Osteocyte (in vitro differentiated cells): ENCODE measurements around the gene SRSF2. TPM values are rescaled to one million over a fixed set of nuclear protein-coding genes. Genes with fewer than 3 reads are reported as not detected.
"Not testable (repeated sequence)": the region's sequence is repeated elsewhere in the genome, so short reads cannot be mapped to it uniquely, and the experiment has no call there.

Experiments used
- DNase-seq: peaks from one replicate; pipeline ENCODE4 v3.0.0; 2021; ENCODE audit warnings: mixed read lengths; ENCODE audit not compliant: unreplicated experiment; ENCODE audit errors: extremely low spot score
- H3K27ac Mint-ChIP-seq: one replicate; pipeline ENCODE4 v1.8.0; 2021; ENCODE audit warnings: mild to moderate bottlenecking, mixed read lengths; ENCODE audit not compliant: unreplicated experiment
- H3K27me3 Mint-ChIP-seq: one replicate; pipeline ENCODE4 v1.8.0; 2021; ENCODE audit warnings: mixed read lengths; ENCODE audit not compliant: unreplicated experiment
- H3K36me3 Mint-ChIP-seq: one replicate; pipeline ENCODE4 v1.8.0; 2021; ENCODE audit warnings: mixed read lengths; ENCODE audit not compliant: unreplicated experiment
- H3K4me1 Mint-ChIP-seq: one replicate; pipeline ENCODE4 v1.8.0; 2021; ENCODE audit warnings: mixed read lengths; ENCODE audit not compliant: unreplicated experiment
- H3K4me3 Mint-ChIP-seq: one replicate; pipeline ENCODE4 v1.8.0; 2021; ENCODE audit warnings: mild to moderate bottlenecking, moderate library complexity, mixed read lengths; ENCODE audit not compliant: unreplicated experiment
- H3K9me3 Mint-ChIP-seq: one replicate; pipeline ENCODE4 v1.8.0; 2021; ENCODE audit warnings: mixed read lengths; ENCODE audit not compliant: unreplicated experiment
- CTCF ChIP-seq: fragments of 200-600 bp; sonication (generic); IDR thresholded peaks from 2 replicates; pipeline ENCODE4 v1.5.0; 2021; ENCODE audit warnings: antibody characterized with exemption, mild to moderate bottlenecking, moderate library complexity
- total RNA-seq: library from RNA; stranded (reverse); gene quantifications from 2 replicates; pipeline ENCODE4 v1.2.1, GENCODE V29; 2021

SRSF2 gene
- total RNA-seq, 1 donor from 2014 or later = 137 TPM

- DNase-seq = no peak
- no peak overlapping the region for H3K4me3 Mint-ChIP-seq
- H3K9me3 Mint-ChIP-seq = no peaks in the 10 kb centered on the region
- H3K36me3 Mint-ChIP-seq = peaks cover 28% of the 10 kb centered on the region
- H3K4me1 Mint-ChIP-seq = peaks cover 36% of the 10 kb centered on the region
- no peaks in the 10 kb centered on the region for H3K27me3 Mint-ChIP-seq
- no peak overlapping the region for H3K27ac Mint-ChIP-seq
- TF ChIP-seq CTCF = no peak
These were observed 22.8 kb downstream of the SRSF2 start for GRCh38 chr17:76714336-76714735.

GRCh38 chr17:76713765-76714164 is 23.4 kb downstream of the SRSF2 start:
- H3K27ac Mint-ChIP-seq = no peak overlapping the region
- no peaks in the 10 kb centered on the region for H3K27me3 Mint-ChIP-seq
- H3K4me3 Mint-ChIP-seq = no peak overlapping the region
- DNase-seq = no peak
- H3K9me3 Mint-ChIP-seq = no peaks in the 10 kb centered on the region
- H3K4me1 Mint-ChIP-seq = peaks cover 41% of the 10 kb centered on the region
- TF ChIP-seq CTCF = no peak
- H3K36me3 Mint-ChIP-seq = peaks cover 25% of the 10 kb centered on the region

- Mint-ChIP-seq H3K4me1 (peaks cover 54% of the 10 kb centered on the region), H3K36me3 (peaks cover 17% of the 10 kb centered on the region)
- not testable (repeated sequence) for H3K4me3 Mint-ChIP-seq, H3K9me3 Mint-ChIP-seq, H3K27ac Mint-ChIP-seq, H3K27me3 Mint-ChIP-seq, DNase-seq
These were observed 24.8 kb downstream of the SRSF2 start for GRCh38 chr17:76712321-76712720.

GRCh38 chr17:76710863-76711611 is 26.1 kb downstream of the SRSF2 start, which contains the start of gene MXRA7:
Gene MXRA7 (minus strand): TSS chr17:76710965. CDS start chr17:76710946, 19 bp downstream.
- peak; percentile 90 for DNase-seq
- peak within 1 kb of the TSS; percentile 93 for H3K27ac Mint-ChIP-seq

DNA sequence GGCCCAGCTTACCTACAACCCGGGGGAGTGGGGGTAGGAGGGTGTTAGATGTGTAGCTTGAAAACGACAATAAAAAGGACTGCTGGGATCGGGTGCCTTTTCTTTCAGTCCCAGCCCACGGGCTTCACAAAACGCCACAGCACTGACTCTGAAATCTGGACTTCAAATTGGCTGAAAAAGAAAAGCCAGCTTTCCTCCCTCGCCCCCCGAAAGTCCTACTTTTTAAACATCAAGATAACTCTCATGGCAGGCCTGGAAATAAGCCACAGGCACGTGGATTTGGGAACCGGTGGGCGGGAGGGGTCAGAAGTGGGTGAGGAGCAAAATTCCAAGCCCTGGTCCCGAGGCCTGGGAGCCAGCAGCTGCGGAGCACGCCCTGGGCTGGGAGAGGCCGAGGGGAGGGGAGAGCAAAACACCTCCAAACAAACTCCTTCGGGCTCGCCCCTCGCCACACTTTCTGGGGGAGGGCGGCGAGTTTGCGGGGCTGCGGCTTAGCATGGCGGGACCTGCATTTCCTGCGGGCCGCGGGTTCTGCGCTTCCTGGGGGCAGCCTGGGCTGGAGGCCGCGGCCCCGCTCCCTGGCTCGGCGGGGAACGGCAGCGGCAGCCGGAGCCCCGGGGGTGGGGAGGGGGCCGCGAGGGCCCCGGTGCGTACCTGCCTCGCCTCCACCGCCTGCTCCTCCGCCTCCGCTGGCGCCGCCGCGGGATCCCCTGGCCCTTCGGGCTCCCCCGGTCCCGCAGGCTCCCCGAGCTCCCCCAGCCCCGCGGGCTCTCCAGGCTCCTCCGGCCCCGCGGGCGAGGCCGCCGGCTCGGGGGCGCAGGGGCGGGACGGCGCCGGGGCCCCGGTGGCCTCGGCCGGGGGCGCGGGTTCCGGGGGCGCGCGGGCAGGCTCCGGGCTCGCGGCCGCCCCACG is 26.9 kb downstream of the SRSF2 start:
- not testable (repeated sequence) for H3K27me3 Mint-ChIP-seq, H3K9me3 Mint-ChIP-seq, DNase-seq
- H3K4me1 Mint-ChIP-seq = peaks cover 53% of the 10 kb centered on the region
- H3K4me3 Mint-ChIP-seq = peak overlapping the region; percentile 77
- H3K27ac Mint-ChIP-seq = peak overlapping the region; percentile 93
- H3K36me3 Mint-ChIP-seq = peaks cover 15% of the 10 kb centered on the region

More at GRCh38 chr17:76710863-76711611, 26.1 kb downstream of the SRSF2 start, which contains the start of gene MXRA7:
- Mint-ChIP-seq H3K9me3 (no peaks in the 10 kb centered on the region), H3K4me3 (peak within 1 kb of the TSS; percentile 77), H3K27me3 (no peaks in the 10 kb centered on the region), H3K4me1 (peaks cover 51% of the 10 kb centered on the region), H3K36me3 (peaks cover 15% of the 10 kb centered on the region)
- TF ChIP-seq CTCF = no peak
